ENCODE measurements around the gene GPR157. TPM values are rescaled to one million over a fixed set of nuclear protein-coding genes. Genes with fewer than 3 reads are reported as not detected.

GPR157 gene
- total RNA-seq, 4 donors from 2014 or later, result 3.5 to 13.4 (median 4.0) TPM

DNA sequence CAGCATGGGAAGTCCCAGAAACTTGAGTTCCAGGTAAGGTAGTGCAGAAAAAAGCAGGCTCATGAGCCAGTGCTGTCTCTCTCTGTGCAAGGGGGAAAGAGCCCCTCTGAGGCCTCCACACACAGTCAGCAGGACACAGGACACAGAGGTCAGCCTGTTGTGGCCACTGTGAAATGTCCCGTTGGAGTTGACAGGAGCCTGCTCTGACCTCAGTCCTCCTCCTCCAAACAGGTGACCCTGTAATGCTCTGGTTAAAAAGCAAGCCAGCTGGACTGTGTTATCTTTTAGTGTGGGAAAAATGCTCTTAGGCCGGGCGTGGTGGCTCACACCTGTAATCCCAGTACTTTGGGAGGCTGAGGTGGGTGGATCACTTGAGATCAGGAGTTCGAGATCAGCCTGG lies 24.2 kb upstream of the GPR157 start:
- TF ChIP-seq CTCF (IDR thresholded peaks at IDR 0.05; ENCODE audit: low read depth), result no peak

- no peak for TF ChIP-seq CTCF (IDR thresholded peaks at IDR 0.05; ENCODE audit: low read depth)
These were observed 23.6 kb upstream of the GPR157 start for GRCh38 chr1:9152535-9152934.

- no peak for TF ChIP-seq CTCF (IDR thresholded peaks at IDR 0.05; ENCODE audit: low read depth)
These were observed 22.5 kb upstream of the GPR157 start for GRCh38 chr1:9151328-9151860.

- no peak for TF ChIP-seq CTCF (IDR thresholded peaks at IDR 0.05; ENCODE audit: low read depth)
These were observed 21.9 kb upstream of the GPR157 start for GRCh38 chr1:9150582-9151327.

DNA sequence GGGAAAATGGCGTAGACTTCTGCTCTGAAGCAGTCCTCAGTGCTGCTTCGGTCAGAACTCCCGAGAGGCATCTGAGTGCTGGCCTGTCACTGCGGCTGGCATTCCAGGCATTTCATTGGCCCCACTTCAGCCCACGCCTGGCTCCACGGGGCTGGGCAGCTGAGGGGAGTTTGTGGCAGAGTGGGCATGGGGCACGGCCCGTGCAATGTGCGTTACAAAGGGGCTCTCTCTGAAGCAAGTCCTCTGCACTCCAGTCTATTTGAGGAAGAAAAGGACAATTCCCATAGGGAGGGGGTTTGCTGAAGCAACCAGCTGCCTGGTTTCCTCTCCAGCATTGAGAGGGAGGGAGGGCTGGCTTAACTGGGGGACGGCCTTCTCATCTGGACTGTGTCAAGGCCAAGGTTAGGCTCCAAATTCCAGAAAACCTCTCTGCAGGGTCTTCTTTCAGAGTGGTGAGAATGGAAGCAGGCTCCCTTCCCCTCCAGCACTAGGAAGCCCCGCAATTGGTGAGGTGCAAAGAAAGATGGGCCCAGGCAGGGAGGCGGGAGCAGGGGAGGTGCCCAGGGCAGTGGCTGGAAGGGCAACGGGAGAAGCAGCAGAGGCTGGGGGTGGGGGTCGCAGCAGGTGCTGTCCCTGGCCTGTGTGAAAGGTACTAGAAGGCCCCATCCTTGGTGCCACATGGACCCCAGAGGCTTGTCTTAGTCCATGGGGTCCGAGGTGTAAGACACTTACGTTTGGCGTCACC lies 21.1 kb upstream of the GPR157 start:
- TF ChIP-seq CTCF (IDR thresholded peaks at IDR 0.05; ENCODE audit: low read depth), result no peak

DNA sequence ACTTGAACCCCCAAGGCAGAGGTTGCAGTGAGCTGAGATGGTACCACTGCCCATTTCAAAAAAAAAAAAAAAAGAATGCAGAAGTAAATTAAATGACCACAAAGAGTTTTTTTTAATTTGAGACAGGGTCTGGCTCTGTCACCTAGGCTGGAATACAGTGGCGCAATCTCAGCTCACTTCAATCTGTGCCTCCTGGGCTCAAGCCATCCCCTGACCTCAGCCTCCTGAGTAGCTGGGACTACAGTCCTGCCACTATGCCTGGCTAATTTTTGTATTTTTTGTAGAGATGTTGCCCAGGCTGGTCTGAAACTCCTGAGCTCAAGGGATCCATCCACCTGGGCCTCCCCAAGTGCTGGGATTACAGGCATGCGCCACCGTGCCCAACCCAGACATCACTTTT lies 20.2 kb upstream of the GPR157 start:
- no peak for TF ChIP-seq CTCF (IDR thresholded peaks at IDR 0.05; ENCODE audit: low read depth)

DNA sequence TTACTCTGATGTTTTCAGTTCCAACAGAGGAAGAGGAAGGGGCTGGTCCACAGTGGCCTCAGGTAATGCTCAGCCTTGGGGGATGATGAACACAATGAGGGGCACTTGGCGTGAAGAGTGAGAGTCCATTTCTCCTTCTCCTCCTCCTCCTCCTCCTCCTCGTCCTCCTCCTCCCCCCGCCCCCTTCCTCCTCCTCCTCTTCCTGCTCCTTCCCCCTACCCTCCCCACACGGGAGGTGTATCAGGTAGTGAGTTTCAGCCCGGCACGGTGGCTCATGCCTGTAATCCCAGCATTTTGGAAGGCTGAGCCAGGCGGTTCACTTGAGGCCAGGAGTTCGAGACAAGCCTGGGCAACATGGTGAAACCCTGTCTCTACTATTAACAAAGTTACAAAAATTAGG lies 17.3 kb upstream of the GPR157 start:
- TF ChIP-seq CTCF (IDR thresholded peaks at IDR 0.05; ENCODE audit: low read depth), result no peak
